NCI-H2081 (cell line): Measurements from ENCODE around the gene RPS6KA4.
A peak's percentile ranks its signal among the peaks of the same experiment; 100 is the strongest.

ENCODE experiments used
- DNase-seq, 2 experiments: peaks; one replicate each; lab custom pipeline; 2025; lab: John Stamatoyannopoulos, UW

RPS6KA4 gene

DNA sequence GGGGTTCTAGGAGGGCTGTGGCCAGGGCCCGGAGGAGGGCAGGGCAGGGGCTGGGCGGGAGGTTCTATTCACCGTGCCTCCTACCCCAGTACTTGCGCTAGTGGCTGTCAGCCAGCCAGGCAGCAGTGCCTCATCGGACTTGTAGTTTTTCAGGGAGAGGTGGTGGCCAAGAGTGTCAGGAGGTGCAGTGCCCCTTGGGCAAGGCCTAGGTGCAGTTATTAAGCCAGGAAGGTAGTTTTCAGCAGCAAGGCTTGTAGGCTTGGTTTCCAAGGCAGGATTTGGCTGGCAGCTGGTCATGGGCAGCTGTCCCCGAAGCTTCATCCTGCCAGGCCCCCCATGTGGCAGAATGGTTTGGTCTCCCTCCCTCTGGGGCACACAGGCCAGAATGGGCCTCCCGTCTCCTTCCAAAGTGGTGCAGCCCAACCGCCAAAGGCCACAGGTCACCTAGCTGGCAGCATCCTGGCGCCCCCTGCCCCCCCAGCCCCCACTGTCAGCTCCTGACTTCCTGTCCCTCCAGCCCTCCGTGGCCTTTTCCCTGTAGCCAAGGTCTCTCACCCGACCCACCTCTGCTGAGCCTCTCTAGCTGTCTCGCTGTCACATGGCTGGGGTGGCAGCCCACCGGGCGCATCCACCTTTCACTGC lies 10.5 kb upstream of the RPS6KA4 start:
- DNase-seq = no peak

GRCh38 chr11:64349025-64349387 lies 10.0 kb upstream of the RPS6KA4 start:
- no peak for DNase-seq

DNA sequence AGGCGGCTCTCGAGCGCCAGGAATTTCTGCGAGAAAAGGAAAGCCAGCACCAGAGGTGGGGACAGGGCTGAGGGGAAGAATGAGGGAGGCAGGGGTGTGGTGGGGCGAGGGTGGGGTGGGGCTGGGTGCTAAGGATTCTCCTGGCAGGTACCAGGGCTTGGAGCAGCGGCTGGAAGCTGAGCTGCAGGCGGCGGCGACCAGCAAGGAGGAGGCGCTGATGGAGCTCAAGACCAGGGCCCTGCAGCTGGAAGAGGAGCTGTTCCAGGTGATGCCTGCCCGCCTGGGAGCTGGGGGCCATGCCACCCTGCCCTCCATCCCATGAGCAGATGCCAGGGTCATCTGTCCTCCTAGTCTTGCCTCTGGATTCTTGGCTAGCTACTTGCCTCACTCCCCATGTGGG lies 9.6 kb upstream of the RPS6KA4 start:
- no peak for DNase-seq

DNA sequence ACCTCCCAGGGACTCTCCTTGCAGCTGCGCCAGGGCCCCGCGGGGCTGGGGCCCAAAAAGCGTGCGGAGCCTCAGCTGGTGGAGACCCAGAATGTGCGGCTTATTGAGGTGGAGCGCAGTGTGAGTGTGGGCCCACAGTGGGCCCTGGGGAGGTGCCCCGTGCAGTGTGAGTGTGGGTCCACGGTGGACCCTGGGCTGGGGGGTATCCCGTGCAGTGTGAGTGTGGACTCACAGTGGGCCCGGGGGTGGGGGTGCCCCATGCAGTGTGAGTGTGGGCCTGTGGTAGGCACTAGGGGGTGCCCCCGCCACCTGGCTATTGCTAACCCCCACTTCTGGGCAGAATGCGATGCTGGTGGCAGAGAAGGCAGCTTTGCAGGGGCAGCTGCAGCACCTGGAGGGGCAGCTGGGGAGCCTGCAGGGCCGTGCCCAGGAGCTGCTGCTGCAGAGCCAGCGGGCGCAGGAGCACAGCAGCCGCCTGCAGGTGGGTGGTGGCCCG lies 7.8 kb upstream of the RPS6KA4 start:
- no peak for DNase-seq

DNA sequence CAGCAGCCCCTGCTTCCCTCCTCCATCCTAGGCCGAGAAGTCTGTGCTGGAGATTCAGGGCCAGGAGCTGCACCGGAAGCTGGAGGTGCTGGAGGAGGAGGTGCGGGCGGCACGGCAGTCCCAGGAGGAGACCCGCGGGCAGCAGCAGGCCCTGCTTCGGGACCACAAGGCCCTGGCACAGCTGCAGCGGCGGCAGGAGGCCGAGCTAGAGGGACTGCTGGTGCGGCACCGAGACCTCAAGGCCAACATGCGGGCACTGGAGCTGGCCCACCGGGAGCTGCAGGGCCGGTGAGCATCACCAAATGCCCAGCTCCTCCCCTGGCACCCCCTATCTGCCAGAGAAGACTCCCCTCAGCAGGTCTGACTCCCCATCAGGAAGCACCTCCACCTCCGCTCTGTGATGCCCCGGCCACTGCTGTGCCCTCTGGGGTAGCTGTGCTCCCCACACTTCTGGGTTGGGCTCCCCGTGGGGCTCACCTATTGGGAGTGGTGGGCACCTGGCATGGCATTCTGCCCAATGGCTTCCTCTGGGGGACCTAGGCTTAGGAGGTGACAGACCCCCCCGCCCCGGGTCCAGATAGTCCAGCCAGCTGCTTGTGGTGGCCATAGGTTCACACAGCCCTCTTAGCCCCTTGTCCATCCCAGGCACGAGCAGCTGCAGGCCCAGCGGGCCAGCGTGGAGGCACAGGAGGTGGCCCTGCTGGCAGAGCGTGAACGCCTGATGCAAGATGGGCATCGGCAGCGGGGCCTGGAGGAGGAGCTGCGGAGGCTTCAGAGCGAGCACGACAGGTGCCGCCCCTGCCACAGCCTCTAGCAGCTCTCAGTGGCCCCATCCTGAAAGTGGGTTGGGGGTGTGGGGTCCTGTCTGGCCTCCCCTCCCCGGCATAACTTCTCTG lies 6.6 kb upstream of the RPS6KA4 start:
- peak; percentile 62 to 79 for DNase-seq

DNA sequence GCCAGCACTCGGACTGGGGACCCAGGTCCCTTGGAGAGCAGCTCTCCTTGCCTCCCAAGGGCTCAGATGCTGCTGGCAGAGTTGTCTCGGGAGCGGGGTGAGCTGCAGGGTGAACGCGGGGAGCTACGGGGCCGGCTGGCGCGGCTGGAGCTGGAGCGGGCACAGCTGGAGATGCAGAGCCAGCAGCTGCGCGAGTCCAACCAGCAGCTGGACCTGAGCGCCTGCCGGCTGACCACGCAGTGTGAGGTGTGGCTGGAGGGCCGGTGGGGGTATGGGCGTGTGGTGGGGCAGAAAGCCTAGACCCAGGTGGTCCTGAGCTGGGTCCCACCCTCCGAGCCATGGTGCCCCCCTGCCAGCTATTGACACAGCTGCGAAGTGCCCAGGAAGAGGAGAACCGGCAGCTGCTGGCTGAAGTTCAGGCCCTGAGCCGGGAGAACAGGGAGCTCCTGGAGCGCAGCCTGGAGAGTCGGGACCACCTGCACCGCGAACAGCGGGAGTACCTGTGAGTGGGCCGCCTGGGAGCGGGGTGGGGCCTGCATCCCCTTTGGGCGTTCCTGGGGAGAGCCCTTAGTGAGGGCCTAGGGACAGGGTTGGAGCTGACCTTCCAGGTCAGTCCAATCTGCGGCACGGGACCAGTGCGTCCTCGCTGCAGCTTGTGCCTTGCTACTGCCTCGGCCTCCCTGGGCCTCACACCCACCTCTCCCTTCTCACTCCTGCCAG lies 5.8 kb upstream of the RPS6KA4 start:
- peak; percentile 68 to 87 for DNase-seq

DNA sequence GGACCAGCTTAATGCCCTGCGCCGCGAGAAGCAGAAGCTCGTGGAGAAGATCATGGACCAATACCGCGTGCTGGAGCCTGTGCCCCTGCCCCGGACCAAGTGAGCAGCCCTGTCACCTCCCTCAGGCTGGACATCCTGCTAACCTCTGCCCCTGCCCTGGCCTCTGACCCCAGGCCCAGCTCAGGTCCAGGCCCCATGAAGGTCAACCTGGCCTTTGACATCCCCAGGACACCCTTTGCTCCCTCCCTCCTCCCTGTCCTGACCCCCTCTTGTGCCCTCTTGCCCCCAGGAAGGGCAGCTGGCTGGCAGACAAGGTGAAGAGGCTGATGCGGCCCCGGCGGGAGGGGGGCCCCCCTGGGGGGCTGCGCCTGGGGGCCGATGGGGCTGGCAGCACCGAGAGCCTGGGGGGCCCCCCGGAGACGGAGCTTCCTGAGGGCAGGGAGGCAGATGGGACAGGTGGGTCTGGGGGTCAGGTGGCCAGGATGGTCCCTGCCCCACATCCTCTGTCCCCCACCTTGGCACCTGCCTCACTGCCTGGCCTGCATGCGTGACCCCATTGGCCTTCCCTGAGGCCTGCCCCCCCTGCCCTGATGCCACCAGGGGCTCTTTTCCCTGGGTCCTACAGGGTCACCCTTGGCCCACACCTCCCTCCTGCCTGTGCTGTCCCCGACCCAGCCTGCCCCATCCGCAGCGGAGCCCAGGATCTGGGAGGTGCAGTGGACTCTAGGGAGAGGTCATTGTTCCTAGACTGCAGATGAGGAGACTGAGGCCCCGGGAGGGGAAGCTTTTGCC lies 5.1 kb upstream of the RPS6KA4 start:
- peak in 1 of 2 experiments; percentile 44 for DNase-seq

GRCh38 chr11:64355078-64355940 lies 3.7 kb upstream of the RPS6KA4 start:
- peak; percentile 88 to 89 for DNase-seq

- peak in 1 of 2 experiments; percentile 22 for DNase-seq
These were observed 2.2 kb upstream of the RPS6KA4 start for GRCh38 chr11:64356498-64357411.

- DNase-seq = no peak
These were observed 1.5 kb upstream of the RPS6KA4 start for GRCh38 chr11:64357446-64357845.

DNA sequence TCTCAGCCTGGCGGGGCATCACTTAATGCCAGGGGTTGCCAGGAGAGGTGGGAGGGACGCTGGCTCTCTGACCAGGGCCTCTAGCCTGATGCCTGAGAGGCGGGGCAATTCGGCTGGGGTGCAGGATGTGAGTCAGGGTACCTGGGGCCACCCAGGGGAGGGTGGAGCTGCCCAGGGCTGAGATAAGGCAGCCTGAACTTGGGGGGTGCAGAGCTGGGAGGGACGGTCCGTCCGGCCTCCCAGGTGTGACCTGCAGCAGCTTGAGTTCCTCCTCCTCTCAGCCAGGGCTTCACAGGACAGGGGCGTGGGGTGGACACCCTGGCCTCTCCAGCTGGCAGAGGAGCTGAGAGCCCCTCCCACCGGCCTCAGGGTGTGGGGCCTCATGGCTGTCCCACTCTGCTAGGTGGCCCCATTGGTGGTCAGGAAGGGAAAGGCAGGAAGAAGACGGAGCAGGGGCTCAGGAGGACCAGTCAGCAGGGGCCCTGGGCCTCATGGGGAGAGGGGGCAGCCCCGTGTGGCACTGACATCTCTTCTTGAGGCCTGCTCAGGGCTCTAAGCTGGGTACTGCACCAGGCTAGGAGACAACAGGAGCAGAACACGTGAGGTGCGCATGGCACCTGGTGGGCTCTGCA lies 942 bp upstream of the RPS6KA4 start:
- DNase-seq = no peak

DNA sequence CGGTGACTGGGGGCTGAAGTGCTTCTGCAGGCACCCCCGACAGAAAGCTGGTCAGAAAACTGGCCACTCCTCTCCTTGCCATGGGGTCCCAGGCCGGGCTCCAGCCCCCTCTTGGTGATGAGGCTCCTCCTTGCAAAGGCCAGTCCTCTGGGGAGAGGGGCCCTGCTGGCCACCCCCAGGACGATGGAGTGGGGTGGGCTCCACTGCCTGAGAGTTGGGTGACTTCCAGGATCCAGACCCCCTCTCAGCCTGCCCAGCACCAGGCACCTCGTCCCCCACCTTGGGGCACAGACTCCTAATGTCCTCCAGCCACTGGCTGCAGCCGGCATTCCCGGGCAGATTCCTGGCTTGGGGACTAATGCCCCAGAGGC lies 441 bp upstream of the RPS6KA4 start:
- no peak for DNase-seq

GRCh38 chr11:64359712-64360445 lies 917 bp downstream of the RPS6KA4 start:
- DNase-seq = peak in 1 of 2 experiments; percentile 33

- no peak for DNase-seq
These were observed 1.5 kb downstream of the RPS6KA4 start for GRCh38 chr11:64360448-64360921.

DNA sequence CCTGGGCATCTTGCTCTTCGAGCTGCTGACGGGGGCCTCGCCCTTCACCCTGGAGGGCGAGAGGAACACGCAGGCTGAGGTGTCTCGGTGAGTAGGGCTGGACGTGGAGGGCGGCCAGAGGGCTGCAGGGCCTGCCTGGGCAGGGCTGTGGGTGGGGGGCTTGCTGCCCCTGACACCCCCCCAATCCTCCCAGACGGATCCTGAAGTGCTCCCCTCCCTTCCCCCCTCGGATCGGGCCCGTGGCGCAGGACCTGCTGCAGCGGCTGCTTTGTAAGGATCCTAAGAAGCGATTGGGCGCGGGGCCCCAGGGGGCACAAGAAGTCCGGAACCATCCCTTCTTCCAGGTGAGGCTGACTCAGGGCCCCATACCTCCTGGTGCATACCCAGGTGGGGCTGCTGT lies 2.7 kb downstream of the RPS6KA4 start:
- no peak for DNase-seq

GRCh38 chr11:64362339-64362738 lies 3.4 kb downstream of the RPS6KA4 start:
- no peak for DNase-seq

DNA sequence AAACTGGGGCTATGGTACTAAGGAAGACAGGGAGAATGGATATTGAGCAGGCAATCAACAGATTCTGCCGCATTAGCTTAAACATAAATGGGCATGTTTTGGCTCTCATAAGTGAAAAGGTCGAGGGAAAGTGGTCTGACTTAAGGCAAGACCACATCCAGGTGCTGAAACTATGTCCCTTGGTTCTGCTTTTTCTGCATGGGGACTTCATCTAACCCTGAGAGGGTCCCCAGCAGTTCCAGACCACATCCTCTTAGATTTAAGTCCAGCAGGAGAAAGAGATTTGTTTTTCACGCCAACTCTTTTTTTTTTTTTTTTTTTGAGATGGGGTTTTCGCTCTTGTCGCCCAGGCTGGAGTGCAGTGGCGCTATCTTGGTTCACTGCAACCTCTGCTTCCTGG lies 5.5 kb downstream of the RPS6KA4 start:
- DNase-seq = no peak

GRCh38 chr11:64364911-64365310 lies 5.9 kb downstream of the RPS6KA4 start:
- no peak for DNase-seq
